K562 (cell line): ENCODE results near the gene PMVK. TPM values are rescaled to one million over a fixed set of nuclear protein-coding genes. Genes with fewer than 3 reads are reported as not detected.

Experiments used
- ATAC-seq: fragments of 200-7000 bp; cut with Tn5 transposase; 3 replicates; pipeline ENCODE4 v1.9.1; 2020; ENCODE audit warnings: moderate library complexity
- BruUV-seq: library from RNA; stranded (reverse); fragments of 400-500 nt; replicated peaks from 2 replicates; lab custom pipeline; 2021; lab: Mats Ljungman, UMichigan
- CTCF ChIA-PET: fragments of 300-600 bp; formaldehyde crosslinking; extraction: SDS; loops from one replicate; lab custom pipeline; 2021; ENCODE audit warnings: low intra/inter-chr PET ratio; lab: Yijun Ruan, JAX
- POLR2A ChIA-PET: fragments of 300-600, 350-650 bp; sonication (Branson Sonifier 250); formaldehyde crosslinking; extraction: SDS; loops from one replicate; lab custom pipeline; 2021; ENCODE audit warnings: antibody characterized with exemption, inconsistent platforms; lab: Yijun Ruan, JAX
- DNase-seq, 4 experiments: peaks; one replicate each; pipeline versions ENCODE4 v3.0.0 to v3.0.0-alpha.2; 2011 to 2018; ENCODE audit warnings: low spot score in 3 of 4, mixed read lengths in 3 of 4; ENCODE audit errors: extremely low read depth in 1 of 4
- FAIRE-seq: peaks from 2 replicates; lab custom pipeline; 2011; peaks lifted over from hg19 to GRCh38; lab: Jason Lieb, UNC
- H2AFZ ChIP-seq: 2 replicates; pipeline ENCODE4 v1.6.0; 2011; ENCODE audit warnings: low read depth, low read length, control low read depth, inconsistent platforms
- H3K27ac ChIP-seq: fragments of 200-600 bp; 3 replicates; pipeline ENCODE4 v1.8.0; 2011; ENCODE audit warnings: low read depth, mild to moderate bottlenecking, control low read depth, inconsistent platforms, low read length, moderate library complexity, mixed read lengths; ENCODE audit errors: extremely low read depth
- H3K27me3 ChIP-seq, 2 experiments: fragments of 300-600 bp in 1 of 2; 2 replicates in 1 of 2; 3 replicates in 1 of 2; pipeline versions ENCODE4 v1.6.0 to v1.8.0; 2011; ENCODE audit warnings: inconsistent platforms in 2 of 2, low read length in 2 of 2, mild to moderate bottlenecking in 1 of 2, mixed read lengths in 1 of 2, moderate library complexity in 1 of 2; ENCODE audit not compliant: control insufficient read depth in 2 of 2, insufficient read depth in 2 of 2
- H3K36me3 ChIP-seq: fragments of 300-600 bp; 3 replicates; pipeline ENCODE4 v1.8.0; 2011; ENCODE audit warnings: mild to moderate bottlenecking, low read length, inconsistent platforms; ENCODE audit not compliant: control insufficient read depth, insufficient read depth
- H3K4me1 ChIP-seq, 2 experiments: fragments of 200-600 bp in 1 of 2; replicated peaks in 1 of 2; 2 replicates in 1 of 2; 3 replicates in 1 of 2; pipeline versions ENCODE4 v1.5.1 to v1.8.0; 2011; ENCODE audit warnings: inconsistent platforms in 2 of 2, low read length in 2 of 2, mild to moderate bottlenecking in 1 of 2, mixed read lengths in 1 of 2, moderate library complexity in 1 of 2; ENCODE audit not compliant: control insufficient read depth in 2 of 2, insufficient read depth in 2 of 2
- H3K4me2 ChIP-seq: 2 replicates; pipeline ENCODE4 v1.6.1; 2011; ENCODE audit warnings: low read length, control low read depth, inconsistent platforms, mixed read lengths; ENCODE audit not compliant: insufficient read depth
- H3K4me3 ChIP-seq: fragments of 200-600 bp; sonication (generic), shearing (Covaris generic); 2 replicates; pipeline ENCODE4 v1.5.1; 2016; ENCODE audit warnings: control low read depth, inconsistent platforms
- H3K79me2 ChIP-seq: fragments of 200-600 bp; 3 replicates; pipeline ENCODE4 v1.8.0; 2011; ENCODE audit warnings: low read length, inconsistent platforms; ENCODE audit not compliant: control insufficient read depth, insufficient read depth
- H3K9ac ChIP-seq, 2 experiments: 2 replicates each; pipeline versions ENCODE4 v1.6.0 to v1.6.1; 2011; ENCODE audit warnings: low read depth in 2 of 2, low read length in 2 of 2, control low read depth in 1 of 2, inconsistent platforms in 1 of 2, mild to moderate bottlenecking in 1 of 2, mixed read lengths in 1 of 2; ENCODE audit not compliant: insufficient read depth in 1 of 2
- H3K9me1 ChIP-seq: one replicate; pipeline ENCODE4 v1.6.0; 2011; ENCODE audit warnings: inconsistent platforms, mild to moderate bottlenecking, low read length, moderate library complexity; ENCODE audit not compliant: control insufficient read depth, insufficient read depth
- H3K9me3 ChIP-seq: replicated peaks from 2 replicates; pipeline ENCODE4 v1.5.1; 2011; ENCODE audit warnings: low read depth, low read length, inconsistent platforms; ENCODE audit not compliant: control insufficient read depth, insufficient read depth
- H4K20me1 ChIP-seq: replicated peaks from 2 replicates; pipeline ENCODE4 v1.6.1; 2011; ENCODE audit warnings: low read length, inconsistent platforms, mixed read lengths; ENCODE audit not compliant: control insufficient read depth, insufficient read depth
- ESRRA ChIP-seq: fragments of 450-650 bp; IDR thresholded peaks from 2 replicates; pipeline ENCODE4 v1.6.1; 2014; ENCODE audit warnings: low read depth, mild to moderate bottlenecking, moderate library complexity, borderline replicate concordance
- ETV5 ChIP-seq: sonication (generic); formaldehyde crosslinking; IDR thresholded peaks from 2 replicates; pipeline ENCODE4 v1.4.0; 2020; ENCODE audit warnings: low read depth, mild to moderate bottlenecking, missing genetic modification reagents
- NFIC ChIP-seq: fragments of 450-650 bp; IDR thresholded peaks from 2 replicates; pipeline ENCODE4 v1.6.1; 2017; ENCODE audit warnings: mild to moderate bottlenecking, inconsistent platforms
- POLR2AphosphoS2 ChIP-seq: IDR thresholded peaks from 2 replicates; pipeline ENCODE4 v1.6.1; 2012; ENCODE audit warnings: low read length, improper control_type of control experiment
- RBBP5 ChIP-seq: fragments of 200-600 bp; sonication (generic); IDR thresholded peaks from 2 replicates; pipeline ENCODE4 v1.6.1; 2012; ENCODE audit warnings: borderline replicate concordance, mild to moderate bottlenecking, low read length, control low read depth, inconsistent platforms; ENCODE audit not compliant: insufficient read depth, poor library complexity, severe bottlenecking
- SPI1 ChIP-seq: IDR thresholded peaks from 2 replicates; pipeline ENCODE4 v1.6.1; 2011; ENCODE audit warnings: low read depth, low read length, control low read depth, borderline replicate concordance
- WGBS: fragments of 100-300 bp; shearing (Covaris generic); methylation state at CpG from one replicate; pipeline ENCODE4 v1.1.6; 2016; ENCODE audit warnings: low coverage, mixed read lengths; ENCODE audit not compliant: insufficient coverage; ENCODE audit errors: missing lambda C conversion rate; 5-methylcytosine and 5-hydroxymethylcytosine counted together
- in situ Hi-C: fragments of 300-500 bp; cut with MboI; formaldehyde crosslinking; loops from 4 replicates; pipeline ENCODE4 v1.15.0; 2018; ENCODE audit warnings: inconsistent platforms, mixed read lengths
- intact Hi-C: fragments of 100-400 bp; cut with micrococcal nuclease; formaldehyde crosslinking; loops from 2 replicates; pipeline ENCODE4 v1.14.2; 2022
- polyA plus RNA-seq, 8 experiments: library from polyadenylated mRNA; depleted of rRNA in 4 of 8; stranded (reverse) in 5 of 8; unstranded in 3 of 8; fragments of >200 nt; fragmentation: Nextera tagmentation in 2 of 8; fragmentation: Illumina TruSeq in 1 of 8; extraction: Ambion mirVana in 2 of 8; extraction: Trizol in 1 of 8; gene quantifications; 2 replicates each; pipeline versions ENCODE4 v1.2.1 to v1.2.3, GENCODE V29; 2011 to 2014; ENCODE audit warnings: inconsistent platforms in 1 of 8, missing spikeins in 1 of 8
- total RNA-seq, 7 experiments: library from RNA; depleted of rRNA in 6 of 7; stranded (reverse); fragments of >200 nt in 6 of 7; fragmentation: Illumina TruSeq in 2 of 7; extraction: Trizol in 2 of 7; gene quantifications; 2 replicates each; pipeline versions ENCODE4 v1.2.1 to v1.2.3, GENCODE V29; 2011 to 2021; ENCODE audit warnings: low replicate concordance in 1 of 7

The PMVK gene
- total and polyA plus RNA-seq, 9 of the 15 experiments (the other 6 are each of a cell fraction or from before 2014, with no cell fraction given) = 1.1 to 15.3 (median 6.3) TPM

DNA sequence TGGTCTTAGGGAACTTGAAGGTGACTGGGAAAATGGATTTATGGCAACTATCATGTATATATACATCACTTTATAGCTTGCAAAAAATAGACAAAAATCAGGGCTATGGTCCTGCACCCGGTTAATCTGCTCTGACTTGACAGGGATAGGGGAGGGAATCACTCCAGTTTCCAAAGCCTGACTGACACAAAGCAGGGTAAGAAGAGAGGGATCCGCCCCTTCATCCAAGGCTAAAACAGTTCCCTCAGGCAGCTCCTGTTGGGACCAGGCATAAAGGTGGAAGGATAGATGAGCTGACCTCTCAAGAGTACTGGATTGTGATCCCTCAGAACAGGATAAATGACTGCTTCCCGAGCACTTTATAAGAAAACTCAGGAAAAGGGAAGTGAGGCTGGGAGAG is 18.0 kb upstream of the PMVK start:
- CTCF ChIA-PET = interaction anchor here (2.4 kb wide), 1 partner anchor 63 kb away, joined by 11 read pairs; no protein-coding TSS in a partner anchor
- H4K20me1 ChIP-seq = no peaks in the 10 kb centered on the region
- POLR2A ChIA-PET = interaction anchor here (0.8 to 4.8 kb wide), 7 partner anchors 8 to 62 kb away, joined by 3 to 20 read pairs (median 5); partner anchors contain the start of genes PMVK and SHC1
- no peaks in the 10 kb centered on the region for H3K9me3 ChIP-seq
- H3K27me3 ChIP-seq = no peaks in the 10 kb centered on the region
- TF ChIP-seq ETV5 (CRISPR knock-in tag) (0 out of 2 replicates have a peak, but pooled peaks have one; percentile 11), SPI1 (0 out of 2 replicates have a peak, but pooled peaks have one; percentile 21), POLR2AphosphoS2 (no peak)
- TF ChIP-seq, all 486 proteins: peak for 2
- DNase-seq (no peak), ATAC-seq (no peak), FAIRE-seq (no peak)
- Histone ChIP-seq H3K4me2 (peak overlapping the region; percentile 90), H3K36me3 (peaks cover 20% of the 10 kb centered on the region; the same call in 2 of the 3 replicates), H3K9me1 (no peaks in the 10 kb centered on the region), H3K79me2 (peaks cover 7% of the 10 kb centered on the region), H3K4me3 (no peak overlapping the region), H3K4me1 (peaks cover 31 to 47% of the 10 kb centered on the region in 2 experiments), H2AFZ (no peak overlapping the region), H3K9ac (no peak overlapping the region), H3K27ac (no peak overlapping the region; the same call in 2 of the 3 replicates)
- in situ Hi-C loops (no loop called here), intact Hi-C loops (loop anchor here (2.0 kb wide), 1 partner anchor 40 kb away; no protein-coding TSS in a partner anchor)
- no TSS peak for BruUV-seq
- WGBS = 37% methylated on average over 3 of the region's 3 CpGs

GRCh38 chr1:154953611-154954038 is 17.1 kb upstream of the PMVK start:
- in situ Hi-C loops = no loop called here
- TF ChIP-seq NFIC (peak; percentile 59), ESRRA (0 out of 2 replicates have a peak, but pooled peaks have one; percentile 22), RBBP5 (no peak)
- Histone ChIP-seq H3K4me2 (no peak overlapping the region), H2AFZ (no peak overlapping the region), H3K9ac (peak overlapping the region in 1 of 2 experiments; percentile 54; a peak in 2 of 4 replicates), H3K79me2 (no peaks in the 10 kb centered on the region), H3K27me3 (no peaks in the 10 kb centered on the region), H3K4me3 (no peak overlapping the region), H3K27ac (no peak overlapping the region), H3K36me3 (peaks cover 10% of the 10 kb centered on the region; the same call in 2 of the 3 replicates), H3K4me1 (peaks cover 31 to 37% of the 10 kb centered on the region in 2 experiments), H3K9me1 (no peaks in the 10 kb centered on the region), H3K9me3 (no peaks in the 10 kb centered on the region), H4K20me1 (no peaks in the 10 kb centered on the region)
- intact Hi-C loops = loop anchor here (2.0 kb wide), 1 partner anchor 41 kb away; no protein-coding TSS in a partner anchor
- no peak for DNase-seq
- WGBS = 20% methylated on average over 1 of the region's 2 CpGs
- no TSS peak for BruUV-seq
- ChIA-PET CTCF (no interaction called here), POLR2A (interaction anchor here (0.6 to 4.8 kb wide), 3 partner anchors 11 to 40 kb away, joined by 3 to 20 read pairs (median 3); partner anchors contain the start of gene SHC1)
- no peak for ATAC-seq
- no peak for FAIRE-seq
